HepG2 (cell line): Measurements from ENCODE around the gene CRHBP. TPM values are rescaled to one million over a fixed set of nuclear protein-coding genes. Genes with fewer than 3 reads are reported as not detected.

Experiments used
- ATAC-seq: fragments of 200-7000 bp; cut with Tn5 transposase; 3 replicates; pipeline ENCODE4 v1.9.1; 2020; ENCODE audit warnings: mild to moderate bottlenecking, moderate library complexity
- BruUV-seq: library from RNA; stranded (reverse); fragments of 400-500 nt; replicated peaks from 2 replicates; lab custom pipeline; 2021; lab: Mats Ljungman, UMichigan
- CTCF ChIA-PET: fragments of 300-600 bp; formaldehyde crosslinking; extraction: SDS; loops from one replicate; lab custom pipeline; 2021; ENCODE audit warnings: low total read pairs, inconsistent platforms, low intra/inter-chr PET ratio; lab: Yijun Ruan, JAX
- POLR2A ChIA-PET: fragments of 350-600 bp; sonication (Branson Sonifier 250); formaldehyde crosslinking; loops from one replicate; lab custom pipeline; 2020; ENCODE audit warnings: antibody characterized with exemption, inconsistent platforms; lab: Yijun Ruan, JAX
- DNase-seq: peaks from one replicate; pipeline ENCODE4 v3.0.0-alpha.2; 2015; ENCODE audit warnings: low spot score
- FAIRE-seq: peaks from 3 replicates; lab custom pipeline; 2011; peaks lifted over from hg19 to GRCh38; lab: Jason Lieb, UNC
- H2AFZ ChIP-seq: one replicate; pipeline ENCODE4 v1.6.1; 2011; ENCODE audit warnings: low read length, inconsistent platforms
- H3K27ac ChIP-seq: fragments of 300-600 bp; 3 replicates; pipeline ENCODE4 v1.8.0; 2011; ENCODE audit warnings: mixed run types, mild to moderate bottlenecking, mixed read lengths, low read length, inconsistent platforms; ENCODE audit not compliant: insufficient read depth; ENCODE audit errors: extremely low read length
- H3K27me3 ChIP-seq, 2 experiments: fragments of 200-600 bp in 1 of 2; 2 replicates in 1 of 2; 3 replicates in 1 of 2; pipeline versions ENCODE4 v1.6.0 to v1.8.0; 2011; ENCODE audit warnings: low read length in 2 of 2, mild to moderate bottlenecking in 2 of 2, moderate library complexity in 2 of 2, inconsistent platforms in 1 of 2; ENCODE audit not compliant: insufficient read depth in 2 of 2, control insufficient read depth in 1 of 2
- H3K36me3 ChIP-seq, 2 experiments: fragments of 200-600 bp in 1 of 2; replicated peaks in 1 of 2; 2 replicates in 1 of 2; 3 replicates in 1 of 2; pipeline versions ENCODE4 v1.5.1 to v1.8.0; 2011; ENCODE audit warnings: low read length in 2 of 2, inconsistent platforms in 1 of 2; ENCODE audit not compliant: insufficient read depth in 2 of 2, control insufficient read depth in 1 of 2
- H3K4me1 ChIP-seq: 2 replicates; pipeline ENCODE4 v1.5.1; 2012; ENCODE audit warnings: low read length, inconsistent platforms; ENCODE audit not compliant: insufficient read depth
- H3K4me2 ChIP-seq: 2 replicates; pipeline ENCODE4 v1.6.0; 2011; ENCODE audit warnings: low read depth, low read length, inconsistent platforms
- H3K4me3 ChIP-seq, 3 experiments: fragments of 200-600 bp in 1 of 3; sonication (generic), shearing (Covaris generic) in 1 of 3; replicated peaks in 1 of 3; 2 replicates each; pipeline ENCODE4 v1.5.1; 2011 to 2016; ENCODE audit warnings: low read length in 3 of 3, inconsistent platforms in 2 of 3, low read depth in 2 of 3, mild to moderate bottlenecking in 2 of 3, control low read depth in 1 of 3, mixed read lengths in 1 of 3; ENCODE audit not compliant: insufficient read depth in 1 of 3
- H3K79me2 ChIP-seq: one replicate; pipeline ENCODE4 v1.6.1; 2011; ENCODE audit warnings: low read length, inconsistent platforms; ENCODE audit not compliant: insufficient read depth
- H3K9ac ChIP-seq: 2 replicates; pipeline ENCODE4 v1.6.0; 2011; ENCODE audit warnings: mild to moderate bottlenecking, low read depth, low read length, inconsistent platforms; ENCODE audit not compliant: insufficient read depth
- H3K9me3 ChIP-seq: 2 replicates; pipeline ENCODE4 v1.5.1; 2012; ENCODE audit warnings: mild to moderate bottlenecking, low read length
- H4K20me1 ChIP-seq: 2 replicates; pipeline ENCODE4 v1.6.0; 2011; ENCODE audit warnings: inconsistent platforms, mild to moderate bottlenecking, low read length, moderate library complexity; ENCODE audit not compliant: insufficient read depth
- ARID3A ChIP-seq: IDR thresholded peaks from 2 replicates; pipeline ENCODE4 v1.6.1; 2012; ENCODE audit warnings: low read depth, low read length, improper control_type of control experiment
- DR1 ChIP-seq: sonication (generic); formaldehyde crosslinking; IDR thresholded peaks from 2 replicates; pipeline ENCODE4 v1.8.0; 2021; ENCODE audit warnings: mild to moderate bottlenecking, missing genetic modification reagents, inconsistent platforms
- GMEB1 ChIP-seq: sonication (generic); formaldehyde crosslinking; IDR thresholded peaks from 2 replicates; pipeline ENCODE4 v1.5.1; 2020; ENCODE audit warnings: missing genetic modification reagents, mild to moderate bottlenecking, borderline replicate concordance
- KLF12 ChIP-seq: sonication (generic); formaldehyde crosslinking; IDR thresholded peaks from 2 replicates; pipeline ENCODE4 v1.4.0; 2020; ENCODE audit warnings: missing genetic modification reagents, borderline replicate concordance
- KLF16 ChIP-seq, 2 experiments: sonication (generic) in 1 of 2; formaldehyde crosslinking in 1 of 2; IDR thresholded peaks; 2 replicates each; pipeline versions ENCODE4 v1.6.1 to v1.8.0; 2016 to 2023; ENCODE audit warnings: missing genetic modification reagents in 2 of 2, missing compliant biosample characterization in 1 of 2
- MLLT10 ChIP-seq: sonication (generic); formaldehyde crosslinking; IDR thresholded peaks from 2 replicates; pipeline ENCODE4 v1.4.0; 2020; ENCODE audit warnings: missing genetic modification reagents
- NFIB ChIP-seq: sonication (generic); formaldehyde crosslinking; IDR thresholded peaks from 2 replicates; pipeline ENCODE4 v1.9.0; 2021; ENCODE audit warnings: missing genetic modification reagents, mild to moderate bottlenecking, borderline replicate concordance
- PHF5A ChIP-seq: IDR thresholded peaks from one replicate; pipeline ENCODE4 v1.6.1; 2018; ENCODE audit warnings: low read depth, missing genetic modification reagents; ENCODE audit not compliant: unreplicated experiment
- SRSF9 ChIP-seq: fragments of 200-400 bp; formaldehyde crosslinking; IDR thresholded peaks from 2 replicates; pipeline ENCODE4 v1.6.1; 2018; ENCODE audit warnings: borderline replicate concordance, mild to moderate bottlenecking, low read depth, low read length; ENCODE audit not compliant: insufficient read depth, poor library complexity, severe bottlenecking
- TBP ChIP-seq: sonication (generic); formaldehyde crosslinking; IDR thresholded peaks from 2 replicates; pipeline ENCODE4 v1.5.0; 2020; ENCODE audit warnings: missing genetic modification reagents
- ZKSCAN1 ChIP-seq: fragments of 150-350 bp; IDR thresholded peaks from 2 replicates; pipeline ENCODE4 v1.6.1; 2014; ENCODE audit warnings: low read length
- ZNF350 ChIP-seq: sonication (generic); formaldehyde crosslinking; IDR thresholded peaks from 2 replicates; pipeline ENCODE4 v1.4.0; 2020; ENCODE audit warnings: mild to moderate bottlenecking, low read depth, missing genetic modification reagents, borderline replicate concordance
- ZNF430 ChIP-seq: sonication (generic); formaldehyde crosslinking; IDR thresholded peaks from 2 replicates; pipeline ENCODE4 v1.9.0; 2021; ENCODE audit warnings: mild to moderate bottlenecking, missing genetic modification reagents
- ZNF446 ChIP-seq: sonication (generic); formaldehyde crosslinking; IDR thresholded peaks from 2 replicates; pipeline ENCODE4 v1.5.0; 2020; ENCODE audit warnings: mild to moderate bottlenecking, missing genetic modification reagents
- ZNF570 ChIP-seq: sonication (generic); formaldehyde crosslinking; IDR thresholded peaks from 2 replicates; pipeline ENCODE4 v1.4.0; 2020; ENCODE audit warnings: mild to moderate bottlenecking, missing genetic modification reagents, borderline replicate concordance
- ZNF580 ChIP-seq: IDR thresholded peaks from 2 replicates; pipeline ENCODE4 v1.6.1; 2016; ENCODE audit warnings: low read depth, borderline replicate concordance
- ZNF619 ChIP-seq: sonication (generic); formaldehyde crosslinking; IDR thresholded peaks from 2 replicates; pipeline ENCODE4 v1.4.0; 2020; ENCODE audit warnings: mild to moderate bottlenecking, missing genetic modification reagents
- WGBS: methylation state at CpG from one replicate; pipeline ENCODE4 v1.1.6; 2017; ENCODE audit warnings: low lambda C conversion rate; 5-methylcytosine and 5-hydroxymethylcytosine counted together
- in situ Hi-C: cut with HindIII; loops from 2 replicates; pipeline ENCODE4 v1.10.0; 2017; ENCODE audit warnings: low pct_unique_long_range_greater_than_20kb; ENCODE audit not compliant: extremely low pct_ligation_motif_present
- intact Hi-C: fragments of 100-400 bp; cut with micrococcal nuclease; formaldehyde crosslinking; loops from one replicate; pipeline ENCODE4 v1.10.0; 2022; ENCODE audit not compliant: unreplicated experiment
- polyA plus RNA-seq, 8 experiments: library from polyadenylated mRNA; depleted of rRNA in 3 of 8; stranded (reverse) in 7 of 8; unstranded in 1 of 8; fragments of >200 nt; fragmentation: Illumina TruSeq in 4 of 8; extraction: Trizol in 4 of 8; gene quantifications; 2 replicates each; pipeline versions ENCODE4 v1.2.1 to v1.2.3, GENCODE V29; 2011 to 2016; ENCODE audit warnings: low read depth in 4 of 8, missing spikeins in 1 of 8, mixed read lengths in 1 of 8; ENCODE audit not compliant: insufficient read depth in 1 of 8
- total RNA-seq, 5 experiments: library from RNA; depleted of rRNA; stranded (reverse); fragments of >200 nt; fragmentation: Illumina TruSeq; extraction: Trizol; gene quantifications; 2 replicates each; pipeline ENCODE4 v1.2.3, GENCODE V29; 2016; ENCODE audit warnings: low read depth in 1 of 5

Gene CRHBP
- total and polyA plus RNA-seq, 2 of the 13 experiments (the other 11 are each of a cell fraction or from before 2014, with no cell fraction given), result not detected

GRCh38 chr5:77011498-77011897 lies 58.7 kb downstream of the CRHBP start:
- Histone ChIP-seq H3K79me2 (no peaks in the 10 kb centered on the region), H3K4me1 (no peaks in the 10 kb centered on the region), H3K4me2 (no peak overlapping the region), H3K27ac (no peak overlapping the region), H4K20me1 (no peaks in the 10 kb centered on the region), H3K9me3 (no peaks in the 10 kb centered on the region), H3K4me3 (no peak overlapping the region), H2AFZ (no peak overlapping the region), H3K27me3 (no peaks in the 10 kb centered on the region; a peak in 1 of 5 replicates), H3K36me3 (no peaks in the 10 kb centered on the region), H3K9ac (no peak overlapping the region)
- intact Hi-C loops (no loop called here), in situ Hi-C loops (no loop called here)
- 25% methylated on average over 5 of the region's 5 CpGs for WGBS
- TF ChIP-seq PHF5A (CRISPR knock-in tag) (no peak), TBP (no peak), GMEB1 (no peak), MLLT10 (no peak), KLF12 (no peak), ZNF619 (CRISPR knock-in tag) (no peak), ZNF430 (no peak)
- CTCF ChIA-PET, result no interaction called here
- no peak for ATAC-seq
- POLR2A ChIA-PET, result no interaction called here
- no peak for DNase-seq
- FAIRE-seq, result no peak
- no TSS peak for BruUV-seq

GRCh38 chr5:77012601-77013000 lies 59.8 kb downstream of the CRHBP start:
- FAIRE-seq (no peak), ATAC-seq (no peak), DNase-seq (no peak)
- POLR2A ChIA-PET, result no interaction called here
- in situ Hi-C loops, result no loop called here
- CTCF ChIA-PET, result no interaction called here
- no peak overlapping the region for H3K27ac ChIP-seq
- no peaks in the 10 kb centered on the region for H3K9me3 ChIP-seq
- H3K4me3 ChIP-seq, result no peak overlapping the region
- no peaks in the 10 kb centered on the region for H4K20me1 ChIP-seq
- no peak overlapping the region for H2AFZ ChIP-seq
- no peaks in the 10 kb centered on the region for H3K79me2 ChIP-seq
- H3K4me1 ChIP-seq, result no peaks in the 10 kb centered on the region
- 17% methylated on average over 2 of the region's 2 CpGs for WGBS
- no TSS peak for BruUV-seq
- no peak overlapping the region for H3K4me2 ChIP-seq
- no peaks in the 10 kb centered on the region for H3K36me3 ChIP-seq
- H3K9ac ChIP-seq, result no peak overlapping the region
- intact Hi-C loops, result no loop called here
- no peaks in the 10 kb centered on the region; a peak in 1 of 5 replicates for H3K27me3 ChIP-seq
- TF ChIP-seq NFIB (no peak), ZNF350 (CRISPR knock-in tag) (no peak), DR1 (no peak), ZKSCAN1 (no peak), SRSF9 (no peak), ZNF446 (CRISPR knock-in tag) (no peak), ARID3A (no peak), KLF16 (CRISPR knock-in tag; IDR thresholded peaks at IDR 0.05) (no peak), ZNF580 (CRISPR knock-in tag) (no peak), ZNF570 (CRISPR knock-in tag) (no peak)
